Neural crest cell (in vitro differentiated cells): Measurements from ENCODE around the gene OSBPL9. TPM values are rescaled to one million over a fixed set of nuclear protein-coding genes. Genes with fewer than 3 reads are reported as not detected.
"Not testable (repeated sequence)": the region's sequence is repeated elsewhere in the genome, so short reads cannot be mapped to it uniquely, and the experiment has no call there.

ENCODE experiments used
- DNase-seq: peaks from one replicate; pipeline ENCODE4 v3.0.0; 2021; ENCODE audit warnings: low read depth, mixed read lengths, low spot score
- H3K27ac Mint-ChIP-seq: one replicate; pipeline ENCODE4 v1.8.0; 2021; ENCODE audit warnings: mild to moderate bottlenecking, mixed read lengths; ENCODE audit not compliant: unreplicated experiment
- H3K27me3 Mint-ChIP-seq: 2 replicates; pipeline ENCODE4 v1.8.0; 2021; ENCODE audit warnings: low read depth, mild to moderate bottlenecking, mixed read lengths
- H3K36me3 Mint-ChIP-seq: 2 replicates; pipeline ENCODE4 v1.8.0; 2021; ENCODE audit warnings: low read depth, mild to moderate bottlenecking, mixed read lengths
- H3K4me1 Mint-ChIP-seq: 2 replicates; pipeline ENCODE4 v1.8.0; 2021; ENCODE audit warnings: mixed read lengths
- H3K4me3 Mint-ChIP-seq: one replicate; pipeline ENCODE4 v1.8.0; 2021; ENCODE audit warnings: mild to moderate bottlenecking, mixed read lengths
- H3K9me3 Mint-ChIP-seq: 2 replicates; pipeline ENCODE4 v1.8.0; 2021; ENCODE audit warnings: mixed read lengths
- total RNA-seq: library from RNA; stranded (reverse); gene quantifications from 2 replicates; pipeline ENCODE4 v1.2.1, GENCODE V29; 2021
- TF ChIP-seq, protein P1 (sequence below): fragments of 200-600 bp; sonication (generic); conservative IDR thresholded peaks from 2 replicates; pipeline ENCODE4 v1.5.0; 2021; ENCODE audit warnings: antibody characterized with exemption, mild to moderate bottlenecking

Gene OSBPL9
- total RNA-seq, 1 donor from 2014 or later = 76.7 TPM

DNA sequence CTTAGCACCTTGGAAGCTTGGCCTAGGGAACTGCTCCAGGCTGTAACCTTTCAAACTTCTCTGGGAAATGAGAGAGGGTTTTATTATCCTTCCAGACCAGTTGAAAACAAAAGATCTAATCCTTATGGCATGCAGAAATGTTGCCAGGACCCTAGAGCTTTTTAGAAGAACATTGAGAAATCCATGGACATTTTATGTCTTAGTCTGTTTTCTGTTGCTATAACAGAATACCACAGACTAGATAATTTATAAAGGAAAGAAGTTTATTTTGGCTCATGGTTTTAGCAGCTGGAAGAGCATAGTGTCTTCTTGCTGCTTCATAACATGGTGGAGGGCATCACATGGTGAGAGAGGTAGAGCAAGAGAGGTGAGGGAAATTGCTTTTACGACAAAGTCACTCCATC, 25.8 kb downstream of the OSBPL9 start:
- DNase-seq = no peak
- Mint-ChIP-seq H3K27me3 (no peaks in the 10 kb centered on the region), H3K36me3 (peaks cover 4% of the 10 kb centered on the region), H3K27ac (no peak overlapping the region), H3K9me3 (no peaks in the 10 kb centered on the region), H3K4me3 (no peak overlapping the region), H3K4me1 (peaks cover 3% of the 10 kb centered on the region)
- TF ChIP-seq, protein P1, sequence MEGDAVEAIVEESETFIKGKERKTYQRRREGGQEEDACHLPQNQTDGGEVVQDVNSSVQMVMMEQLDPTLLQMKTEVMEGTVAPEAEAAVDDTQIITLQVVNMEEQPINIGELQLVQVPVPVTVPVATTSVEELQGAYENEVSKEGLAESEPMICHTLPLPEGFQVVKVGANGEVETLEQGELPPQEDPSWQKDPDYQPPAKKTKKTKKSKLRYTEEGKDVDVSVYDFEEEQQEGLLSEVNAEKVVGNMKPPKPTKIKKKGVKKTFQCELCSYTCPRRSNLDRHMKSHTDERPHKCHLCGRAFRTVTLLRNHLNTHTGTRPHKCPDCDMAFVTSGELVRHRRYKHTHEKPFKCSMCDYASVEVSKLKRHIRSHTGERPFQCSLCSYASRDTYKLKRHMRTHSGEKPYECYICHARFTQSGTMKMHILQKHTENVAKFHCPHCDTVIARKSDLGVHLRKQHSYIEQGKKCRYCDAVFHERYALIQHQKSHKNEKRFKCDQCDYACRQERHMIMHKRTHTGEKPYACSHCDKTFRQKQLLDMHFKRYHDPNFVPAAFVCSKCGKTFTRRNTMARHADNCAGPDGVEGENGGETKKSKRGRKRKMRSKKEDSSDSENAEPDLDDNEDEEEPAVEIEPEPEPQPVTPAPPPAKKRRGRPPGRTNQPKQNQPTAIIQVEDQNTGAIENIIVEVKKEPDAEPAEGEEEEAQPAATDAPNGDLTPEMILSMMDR = no peak

DNA sequence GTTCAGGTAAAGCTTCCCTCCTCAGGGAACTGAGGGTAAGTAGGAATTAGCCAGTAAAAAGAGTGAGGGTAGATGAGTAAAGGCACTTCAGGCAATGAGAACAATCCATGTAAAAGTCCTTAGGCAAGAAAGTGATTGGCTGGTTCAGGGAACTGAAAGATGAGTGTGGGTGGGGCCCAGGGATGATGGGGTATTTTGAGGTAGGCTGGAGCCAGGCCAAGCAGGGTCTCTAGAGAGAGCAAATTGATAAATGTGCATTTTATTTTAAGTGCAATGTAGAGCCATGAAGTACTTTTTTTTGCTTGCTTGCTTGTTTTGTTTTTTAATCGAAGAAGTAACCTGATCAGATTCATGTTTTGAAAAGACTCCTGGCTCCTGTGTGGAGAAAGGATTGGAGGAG, 26.5 kb downstream of the OSBPL9 start:
- peaks cover 4% of the 10 kb centered on the region for H3K36me3 Mint-ChIP-seq
- H3K4me3 Mint-ChIP-seq = no peak overlapping the region

DNA sequence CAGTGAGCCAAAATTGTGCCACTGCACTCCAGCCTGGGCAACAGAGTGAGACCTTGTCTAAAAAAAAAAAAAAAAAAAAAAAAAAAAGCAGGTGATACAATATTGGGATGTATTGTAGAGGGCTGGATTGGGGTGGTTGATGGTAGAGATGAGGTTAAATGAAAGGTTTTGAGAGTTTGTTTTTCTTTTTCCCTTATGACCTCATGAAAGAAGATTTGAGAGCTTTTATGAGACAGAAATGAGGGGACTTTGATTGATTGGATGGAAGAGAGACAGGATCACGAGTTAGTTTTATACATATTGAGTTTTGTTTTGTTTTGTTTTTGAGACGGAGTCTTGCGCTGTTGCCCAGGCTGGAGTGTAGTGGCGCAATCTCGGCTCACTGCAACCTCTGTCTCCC, 27.1 kb downstream of the OSBPL9 start:
- no peak for DNase-seq
- no peak overlapping the region for H3K4me3 Mint-ChIP-seq
- no peaks in the 10 kb centered on the region for H3K9me3 Mint-ChIP-seq
- H3K27me3 Mint-ChIP-seq = no peaks in the 10 kb centered on the region
- H3K4me1 Mint-ChIP-seq = peaks cover 11% of the 10 kb centered on the region
- H3K36me3 Mint-ChIP-seq = peaks cover 4% of the 10 kb centered on the region
- no peak overlapping the region for H3K27ac Mint-ChIP-seq
- TF ChIP-seq, protein P1 = no peak

More for the DNA sequence above, 26.5 kb downstream of the OSBPL9 start:
- H3K9me3 Mint-ChIP-seq = no peaks in the 10 kb centered on the region
- H3K4me1 Mint-ChIP-seq = peaks cover 5% of the 10 kb centered on the region
- peak overlapping the region; percentile 15 for H3K27ac Mint-ChIP-seq
- TF ChIP-seq, protein P1 = no peak
- DNase-seq = no peak
- H3K27me3 Mint-ChIP-seq = no peaks in the 10 kb centered on the region

DNA sequence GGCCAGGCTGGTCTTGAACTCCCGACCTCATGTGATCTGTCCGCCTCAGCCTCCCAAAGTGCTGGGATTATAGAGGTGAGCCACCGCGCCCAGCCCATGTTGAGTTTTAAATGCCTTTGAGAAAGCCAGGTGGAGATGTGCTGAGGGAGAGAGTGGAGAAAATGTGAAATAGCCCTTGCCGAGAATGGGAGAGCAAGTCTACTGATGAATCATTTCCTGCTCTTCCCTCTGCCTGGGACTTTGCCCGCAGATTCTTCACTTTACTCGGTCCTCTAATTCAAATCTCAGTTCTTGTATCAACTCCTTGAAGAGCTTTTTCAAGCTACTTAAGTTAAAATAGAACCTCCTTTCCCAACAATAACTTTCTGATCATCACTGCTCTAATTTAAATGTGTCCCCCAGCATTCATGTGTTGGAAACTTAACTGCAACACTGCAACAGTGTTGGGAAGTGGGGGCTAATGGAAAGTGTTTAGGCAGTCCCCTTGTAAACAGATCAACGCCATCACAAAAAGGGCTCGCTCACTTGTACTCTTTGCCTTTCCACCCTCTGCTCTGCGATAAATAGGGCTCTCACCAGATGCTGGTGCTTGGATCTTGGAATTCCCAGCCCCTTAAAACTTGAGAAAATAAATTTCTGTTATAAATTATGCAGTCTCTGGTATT, 27.8 kb downstream of the OSBPL9 start:
- H3K36me3 Mint-ChIP-seq = peaks cover 4% of the 10 kb centered on the region
- no peak for DNase-seq
- TF ChIP-seq, protein P1 = no peak
- H3K4me3 Mint-ChIP-seq = no peak overlapping the region
- peaks cover 11% of the 10 kb centered on the region for H3K4me1 Mint-ChIP-seq
- H3K9me3 Mint-ChIP-seq = no peaks in the 10 kb centered on the region
- H3K27ac Mint-ChIP-seq = no peak overlapping the region
- H3K27me3 Mint-ChIP-seq = no peaks in the 10 kb centered on the region

DNA sequence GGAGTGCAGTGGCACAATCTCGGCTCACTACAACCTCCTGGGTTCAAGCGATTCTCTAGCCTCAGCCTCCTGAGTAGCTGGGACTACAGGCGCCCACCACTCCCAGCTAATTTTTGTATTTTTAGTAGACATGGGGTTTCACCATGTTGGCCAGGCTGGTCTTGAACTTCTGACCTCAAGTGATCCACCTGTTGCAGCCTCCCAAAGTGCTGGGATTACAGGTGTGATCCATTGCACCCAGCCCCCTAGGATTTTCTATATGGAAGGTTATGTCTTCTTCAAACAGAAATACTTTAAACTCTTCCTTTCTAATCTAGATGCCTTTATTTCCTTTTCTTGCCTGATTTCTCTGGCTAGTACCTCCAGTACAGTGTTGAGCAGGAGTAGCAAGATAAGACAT, 29.7 kb downstream of the OSBPL9 start:
- H3K27me3 Mint-ChIP-seq, H3K36me3 Mint-ChIP-seq, H3K4me3 Mint-ChIP-seq, H3K9me3 Mint-ChIP-seq, H3K27ac Mint-ChIP-seq, DNase-seq: not testable (repeated sequence)
- peaks cover 11% of the 10 kb centered on the region for H3K4me1 Mint-ChIP-seq

DNA sequence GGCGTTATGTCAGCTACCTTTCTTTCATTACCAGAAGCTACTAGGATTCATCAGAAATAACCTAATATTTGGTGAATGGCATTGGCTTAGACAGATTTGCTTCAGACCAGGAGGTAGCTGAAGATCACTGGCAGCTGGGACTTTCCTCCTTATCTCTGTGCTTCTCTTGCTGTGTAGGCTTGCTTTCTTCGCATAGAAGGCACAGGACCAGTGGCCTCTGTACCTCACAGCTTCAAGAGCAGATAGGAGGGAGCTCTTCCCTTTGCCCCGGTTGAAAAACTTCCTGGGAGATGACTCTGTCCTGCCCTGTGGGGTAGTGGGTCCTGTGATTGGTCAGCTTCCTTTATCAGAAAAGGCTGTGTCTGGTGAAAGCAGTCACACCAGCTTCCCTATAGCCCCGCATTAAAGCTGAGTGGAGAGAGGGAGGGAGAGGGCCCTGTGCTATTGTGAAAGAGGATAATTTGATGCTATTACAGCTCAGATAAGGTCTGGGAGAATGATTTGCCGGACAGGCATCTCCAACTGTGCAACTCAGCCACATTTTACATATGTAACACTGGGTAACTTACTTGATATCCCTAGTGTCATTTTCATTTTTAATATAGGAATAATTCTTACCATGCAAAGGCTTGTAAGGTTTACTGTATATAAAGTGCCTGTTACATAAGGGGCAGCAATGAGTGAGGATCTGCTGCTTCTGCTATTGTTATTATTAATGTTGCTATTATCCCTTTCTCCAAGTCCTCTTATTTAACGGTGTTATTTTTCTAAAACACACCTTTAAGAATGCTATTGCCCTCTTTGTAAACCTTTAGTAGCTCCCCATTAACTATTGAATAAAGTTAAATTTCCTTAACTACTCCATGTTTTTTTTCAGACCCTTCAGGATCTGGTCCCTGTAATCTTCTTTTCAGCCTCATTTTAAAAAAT, 31.6 kb downstream of the OSBPL9 start:
- no peak for DNase-seq
- Mint-ChIP-seq H3K36me3 (peaks cover 1% of the 10 kb centered on the region), H3K27me3 (no peaks in the 10 kb centered on the region), H3K4me1 (peaks cover 8% of the 10 kb centered on the region), H3K9me3 (no peaks in the 10 kb centered on the region), H3K27ac (no peak overlapping the region), H3K4me3 (no peak overlapping the region)
- TF ChIP-seq, protein P1 = no peak
